Retinal pigment epithelial cell (primary cell): ENCODE measurements around the gene RLN3.

Experiments used
- DNase-seq: peaks from one replicate; pipeline ENCODE4 v3.0.0-alpha.2; 2010; ENCODE audit warnings: low read depth
- H3K4me3 ChIP-seq: 2 replicates; pipeline ENCODE4 v1.5.1; 2011; ENCODE audit warnings: mild to moderate bottlenecking, low read length, control low read depth, moderate library complexity
- TF ChIP-seq, protein P1 (sequence below): conservative IDR thresholded peaks from 2 replicates; pipeline ENCODE4 v1.5.1; 2011; ENCODE audit warnings: low read depth, low read length, control low read depth, inconsistent platforms

RLN3 gene

DNA sequence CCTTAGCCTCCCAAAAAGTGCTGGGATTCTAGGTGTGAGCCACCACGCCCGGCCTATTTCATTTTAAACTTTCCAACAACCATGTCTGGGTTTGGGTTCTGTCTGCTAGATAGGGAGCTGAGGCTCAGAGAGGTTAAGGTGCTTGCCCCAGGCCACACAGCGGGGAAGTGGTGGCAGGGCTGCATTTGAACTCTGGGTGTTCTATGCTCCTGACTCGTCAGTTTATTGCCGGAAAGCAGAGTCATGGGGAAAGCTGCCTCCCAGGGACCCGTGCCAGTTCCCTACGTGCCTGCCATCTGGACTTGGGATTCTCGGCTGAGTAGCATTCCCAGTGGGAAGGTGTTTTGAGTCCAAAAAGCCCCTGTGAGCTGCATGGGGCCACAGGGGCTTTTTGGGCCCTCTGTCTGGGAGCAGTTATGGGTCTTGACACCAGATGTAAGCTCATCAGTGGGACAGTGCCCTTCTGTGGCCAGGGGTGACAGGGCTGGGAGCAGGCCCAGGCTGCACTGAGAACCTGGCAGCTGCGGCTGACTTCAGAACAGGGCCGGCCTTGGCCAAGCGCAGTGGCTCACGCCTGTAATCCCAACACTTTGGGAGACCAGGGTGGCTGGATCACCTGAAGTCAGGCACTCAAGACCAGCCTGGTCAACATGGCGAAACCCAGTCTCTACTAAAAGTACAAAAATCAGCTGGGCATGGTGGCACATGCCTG is 32.8 kb upstream of the RLN3 start:
- TF ChIP-seq, protein P1, sequence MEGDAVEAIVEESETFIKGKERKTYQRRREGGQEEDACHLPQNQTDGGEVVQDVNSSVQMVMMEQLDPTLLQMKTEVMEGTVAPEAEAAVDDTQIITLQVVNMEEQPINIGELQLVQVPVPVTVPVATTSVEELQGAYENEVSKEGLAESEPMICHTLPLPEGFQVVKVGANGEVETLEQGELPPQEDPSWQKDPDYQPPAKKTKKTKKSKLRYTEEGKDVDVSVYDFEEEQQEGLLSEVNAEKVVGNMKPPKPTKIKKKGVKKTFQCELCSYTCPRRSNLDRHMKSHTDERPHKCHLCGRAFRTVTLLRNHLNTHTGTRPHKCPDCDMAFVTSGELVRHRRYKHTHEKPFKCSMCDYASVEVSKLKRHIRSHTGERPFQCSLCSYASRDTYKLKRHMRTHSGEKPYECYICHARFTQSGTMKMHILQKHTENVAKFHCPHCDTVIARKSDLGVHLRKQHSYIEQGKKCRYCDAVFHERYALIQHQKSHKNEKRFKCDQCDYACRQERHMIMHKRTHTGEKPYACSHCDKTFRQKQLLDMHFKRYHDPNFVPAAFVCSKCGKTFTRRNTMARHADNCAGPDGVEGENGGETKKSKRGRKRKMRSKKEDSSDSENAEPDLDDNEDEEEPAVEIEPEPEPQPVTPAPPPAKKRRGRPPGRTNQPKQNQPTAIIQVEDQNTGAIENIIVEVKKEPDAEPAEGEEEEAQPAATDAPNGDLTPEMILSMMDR = no peak
- H3K4me3 ChIP-seq = no peak overlapping the region
- no peak for DNase-seq

DNA sequence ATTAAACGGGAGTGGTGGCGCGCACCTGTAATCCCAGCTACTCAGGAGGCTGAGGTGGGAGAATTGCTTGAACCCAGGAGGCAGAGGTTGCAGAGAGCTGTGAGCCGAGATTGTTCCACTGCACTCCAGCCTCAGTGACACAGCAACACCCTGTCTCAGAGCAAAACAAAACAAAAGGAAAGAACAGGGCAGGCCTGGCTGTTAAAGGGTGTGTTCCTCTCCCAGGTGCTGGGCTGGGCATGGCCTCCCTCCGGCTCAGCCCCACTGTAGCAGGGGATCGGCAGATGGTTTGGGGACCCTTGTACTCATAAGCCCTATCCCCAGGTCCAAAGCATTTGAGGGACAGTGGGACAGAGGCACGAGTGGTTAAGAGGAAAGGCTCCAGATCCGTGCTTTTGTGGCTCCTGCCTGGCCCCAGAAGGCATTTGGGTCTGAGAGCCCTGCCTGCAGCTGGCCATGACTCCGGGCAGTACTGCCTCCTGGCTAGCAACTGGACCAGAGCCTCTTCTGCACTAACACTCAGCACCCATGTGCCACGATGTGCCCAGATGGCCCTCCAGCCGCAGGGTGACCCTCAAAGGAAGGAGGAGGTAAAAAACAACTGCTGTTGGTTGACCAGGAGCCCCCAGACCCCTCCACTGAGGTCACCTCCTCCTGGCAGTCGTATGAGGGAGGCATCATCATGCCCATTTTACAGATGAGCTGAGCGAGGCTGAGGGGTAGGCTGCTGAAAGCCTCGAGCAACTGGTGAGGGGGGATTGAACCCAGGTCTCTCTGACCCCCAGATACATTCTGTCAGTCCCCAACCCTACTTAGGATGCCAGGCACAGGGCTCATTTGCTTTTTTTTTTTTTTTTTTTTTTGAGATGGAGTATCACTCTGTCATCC is 31.8 kb upstream of the RLN3 start:
- no peak overlapping the region for H3K4me3 ChIP-seq
- DNase-seq = no peak
- TF ChIP-seq, protein P1 = no peak

DNA sequence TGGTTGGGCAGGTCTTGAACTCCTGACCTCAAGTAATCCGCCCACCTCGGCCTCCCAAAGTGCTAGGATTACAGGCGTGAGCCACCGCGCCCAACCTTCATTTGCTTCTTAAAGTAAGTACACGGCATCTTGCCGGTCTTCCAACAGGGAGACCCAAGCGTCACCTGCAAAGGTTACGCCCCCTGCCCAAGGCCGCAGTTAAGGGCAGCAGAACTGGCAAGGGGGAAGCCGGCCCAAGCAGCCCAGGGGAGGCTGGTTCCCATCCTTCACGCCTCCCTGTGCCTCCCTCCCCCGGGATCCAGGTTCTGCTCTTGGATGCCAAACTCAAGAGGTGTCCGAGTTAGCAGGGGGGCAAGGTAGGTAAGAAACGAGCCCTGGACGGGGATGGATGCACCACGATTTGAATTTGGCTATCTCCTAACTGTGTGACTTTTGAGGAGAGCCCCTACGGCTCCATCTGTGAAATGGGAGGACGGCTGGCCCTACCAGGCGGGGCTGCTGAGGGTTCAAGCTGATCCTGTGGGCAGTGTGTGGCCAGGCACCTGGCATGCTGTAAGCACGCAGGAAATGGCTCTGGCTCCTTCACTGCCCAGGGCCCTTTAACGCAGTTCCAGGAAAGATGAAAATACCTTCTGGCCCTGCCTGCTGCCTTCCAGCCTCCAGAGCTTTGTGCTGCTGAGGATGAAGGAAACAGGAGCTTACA is 30.9 kb upstream of the RLN3 start:
- H3K4me3 ChIP-seq = no peak overlapping the region
- DNase-seq = no peak
- TF ChIP-seq, protein P1 = no peak

DNA sequence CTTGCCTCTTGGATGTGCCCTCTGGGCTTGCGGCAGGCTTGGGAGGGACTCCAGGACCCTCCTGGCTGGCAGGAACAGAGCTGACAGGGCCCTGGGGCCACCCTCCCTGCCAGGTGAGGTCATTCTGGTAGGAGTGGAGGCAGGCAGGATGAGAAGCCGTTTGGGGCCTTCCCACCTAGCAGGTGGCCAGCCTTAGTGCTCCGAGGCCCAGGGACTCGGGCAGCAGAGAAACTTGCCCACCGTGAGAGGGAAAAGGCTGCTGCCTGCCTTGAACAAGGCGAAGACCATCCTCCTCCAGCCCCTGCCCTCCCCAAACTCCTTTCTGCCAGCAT is 30.4 kb upstream of the RLN3 start:
- no peak overlapping the region for H3K4me3 ChIP-seq
- TF ChIP-seq, protein P1 = no peak
- DNase-seq = no peak

DNA sequence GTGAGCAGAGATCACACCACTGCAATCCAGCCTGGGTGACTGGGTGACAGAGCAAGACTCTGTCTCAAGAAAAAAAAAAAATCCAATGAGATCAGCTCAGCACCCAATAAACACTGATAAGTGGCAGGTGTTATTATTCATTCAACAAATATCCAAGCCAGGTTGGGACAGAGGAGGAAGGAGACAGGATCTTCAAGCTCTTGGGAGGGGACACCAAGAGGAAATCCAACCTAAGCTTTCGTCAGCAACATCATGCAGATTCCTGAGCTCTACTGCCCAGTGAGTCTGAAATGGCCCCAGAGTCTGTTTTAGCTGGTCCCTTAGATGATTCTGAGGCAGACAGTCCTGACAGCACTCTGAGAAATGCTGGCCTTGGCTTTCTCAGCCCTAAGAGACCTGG is 29.5 kb upstream of the RLN3 start:
- H3K4me3 ChIP-seq = no peak overlapping the region
- no peak for DNase-seq
- TF ChIP-seq, protein P1 = no peak

DNA sequence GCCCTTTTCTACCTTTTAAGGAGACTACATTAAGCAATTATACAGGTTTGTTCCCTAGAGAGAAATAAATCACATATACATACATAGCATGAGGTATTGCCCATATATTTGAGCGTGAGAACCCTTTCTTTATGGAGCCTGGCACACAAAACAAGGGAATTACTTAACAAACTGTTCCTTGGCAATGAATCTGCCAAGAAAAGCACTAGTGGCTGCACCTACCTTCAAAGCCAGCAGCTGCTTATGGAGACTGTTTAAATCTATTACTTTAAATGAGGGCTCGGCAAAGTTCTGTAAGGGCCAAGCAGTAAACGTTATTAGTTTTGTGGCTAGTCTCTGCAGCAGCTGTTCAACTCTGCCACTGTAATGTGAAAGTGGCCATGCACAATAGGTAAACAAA is 28.9 kb upstream of the RLN3 start:
- TF ChIP-seq, protein P1 = no peak
- no peak for DNase-seq
- H3K4me3 ChIP-seq = no peak overlapping the region
